HepG2 (cell line): ENCODE data around the gene TNS4. TPM values are rescaled to one million over a fixed set of nuclear protein-coding genes. Genes with fewer than 3 reads are reported as not detected.

ENCODE experiments used
- BCL3 ChIP-seq: sonication (generic); formaldehyde crosslinking; IDR thresholded peaks from 2 replicates; pipeline ENCODE4 v1.5.1; 2020; ENCODE audit warnings: mild to moderate bottlenecking, missing genetic modification reagents, moderate library complexity
- DDIT3 ChIP-seq: sonication (generic); formaldehyde crosslinking; IDR thresholded peaks from 2 replicates; pipeline ENCODE4 v1.4.0; 2020; ENCODE audit warnings: mild to moderate bottlenecking, missing genetic modification reagents
- DZIP1 ChIP-seq: sonication (generic); formaldehyde crosslinking; IDR thresholded peaks from 2 replicates; pipeline ENCODE4 v1.5.0; 2020; ENCODE audit warnings: mild to moderate bottlenecking, missing genetic modification reagents
- GPN1 ChIP-seq: sonication (generic); formaldehyde crosslinking; IDR thresholded peaks from 2 replicates; pipeline ENCODE4 v1.5.1; 2020; ENCODE audit warnings: missing genetic modification reagents, borderline replicate concordance
- HINFP ChIP-seq: sonication (generic); formaldehyde crosslinking; IDR thresholded peaks from 2 replicates; pipeline ENCODE4 v1.4.0; 2020; ENCODE audit warnings: low read depth, mild to moderate bottlenecking, missing genetic modification reagents
- HOXD1 ChIP-seq: sonication (generic); formaldehyde crosslinking; IDR thresholded peaks from 2 replicates; pipeline ENCODE4 v1.5.0; 2020; ENCODE audit warnings: missing genetic modification reagents
- KDM1A ChIP-seq: IDR thresholded peaks from 2 replicates; pipeline ENCODE4 v1.6.1; 2016; ENCODE audit warnings: missing compliant biosample characterization
- MAX ChIP-seq: IDR thresholded peaks from 2 replicates; pipeline ENCODE4 v1.6.1; 2012; ENCODE audit warnings: inconsistent platforms
- MBD4 ChIP-seq: IDR thresholded peaks from 2 replicates; pipeline ENCODE4 v1.6.1; 2012; ENCODE audit warnings: low read length, inconsistent platforms, borderline replicate concordance
- MTA3 ChIP-seq: sonication (generic); formaldehyde crosslinking; IDR thresholded peaks from 2 replicates; pipeline ENCODE4 v1.4.0; 2020; ENCODE audit warnings: missing genetic modification reagents
- NR0B2 ChIP-seq: sonication (generic); formaldehyde crosslinking; IDR thresholded peaks from 2 replicates; pipeline ENCODE4 v1.4.0; 2020; ENCODE audit warnings: mild to moderate bottlenecking, missing genetic modification reagents
- SIN3A ChIP-seq: IDR thresholded peaks from 2 replicates; pipeline ENCODE4 v1.6.1; 2011; ENCODE audit warnings: low read depth, mild to moderate bottlenecking, control low read depth, low read length, borderline replicate concordance
- SOX6 ChIP-seq, 2 experiments: fragments of 450-650 bp in 1 of 2; sonication (generic) in 1 of 2; formaldehyde crosslinking in 1 of 2; IDR thresholded peaks; 2 replicates each; pipeline versions ENCODE4 v1.4.0 to v1.6.1; 2017 to 2020; ENCODE audit warnings: antibody characterized with exemption in 1 of 2, mild to moderate bottlenecking in 1 of 2, missing genetic modification reagents in 1 of 2
- SSRP1 ChIP-seq: IDR thresholded peaks from 2 replicates; pipeline ENCODE4 v1.6.1; 2016; ENCODE audit warnings: control low read depth
- YY1 ChIP-seq: IDR thresholded peaks from 2 replicates; pipeline ENCODE4 v1.6.1; 2011; ENCODE audit warnings: low read length, low read depth, moderate library complexity, mild to moderate bottlenecking; ENCODE audit not compliant: insufficient read depth, insufficient replicate concordance
- ZFP41 ChIP-seq: sonication (generic); formaldehyde crosslinking; IDR thresholded peaks from 2 replicates; pipeline ENCODE4 v1.4.0; 2020; ENCODE audit warnings: mild to moderate bottlenecking, missing genetic modification reagents, borderline replicate concordance
- ZMAT3 ChIP-seq: sonication (generic); formaldehyde crosslinking; conservative IDR thresholded peaks from 2 replicates; pipeline ENCODE4 v1.7.0; 2021; ENCODE audit warnings: missing genetic modification reagents
- ZNF558 ChIP-seq: sonication (generic); formaldehyde crosslinking; IDR thresholded peaks from 2 replicates; pipeline ENCODE4 v1.9.0; 2022; ENCODE audit warnings: mild to moderate bottlenecking, missing genetic modification reagents, borderline replicate concordance
- ZNF619 ChIP-seq: sonication (generic); formaldehyde crosslinking; IDR thresholded peaks from 2 replicates; pipeline ENCODE4 v1.4.0; 2020; ENCODE audit warnings: mild to moderate bottlenecking, missing genetic modification reagents
- ZNF747 ChIP-seq: sonication (generic); formaldehyde crosslinking; IDR thresholded peaks from 2 replicates; pipeline ENCODE4 v1.8.1; 2023; ENCODE audit warnings: missing genetic modification reagents, mild to moderate bottlenecking, borderline replicate concordance
- ZNF781 ChIP-seq: sonication (generic); formaldehyde crosslinking; IDR thresholded peaks from 2 replicates; pipeline ENCODE4 v1.5.1; 2020; ENCODE audit warnings: borderline replicate concordance, mild to moderate bottlenecking, missing genetic modification reagents; ENCODE audit errors: not compliant biosample characterization
- ZNF878 ChIP-seq: sonication (generic); formaldehyde crosslinking; IDR thresholded peaks from 2 replicates; pipeline ENCODE4 v1.8.1; 2023; ENCODE audit warnings: mild to moderate bottlenecking, missing genetic modification reagents, moderate library complexity
- polyA plus RNA-seq, 8 experiments: library from polyadenylated mRNA; depleted of rRNA in 3 of 8; stranded (reverse) in 7 of 8; unstranded in 1 of 8; fragments of >200 nt; fragmentation: Illumina TruSeq in 4 of 8; extraction: Trizol in 4 of 8; gene quantifications; 2 replicates each; pipeline versions ENCODE4 v1.2.1 to v1.2.3, GENCODE V29; 2011 to 2016; ENCODE audit warnings: low read depth in 4 of 8, missing spikeins in 1 of 8, mixed read lengths in 1 of 8; ENCODE audit not compliant: insufficient read depth in 1 of 8
- total RNA-seq, 5 experiments: library from RNA; depleted of rRNA; stranded (reverse); fragments of >200 nt; fragmentation: Illumina TruSeq; extraction: Trizol; gene quantifications; 2 replicates each; pipeline ENCODE4 v1.2.3, GENCODE V29; 2016; ENCODE audit warnings: low read depth in 1 of 5

TNS4 gene
- total and polyA plus RNA-seq, 2 of the 13 experiments (the other 11 are each of a cell fraction or from before 2014, with no cell fraction given), result 0.58 to 2.1 TPM

GRCh38 chr17:40443988-40444899 is 57.2 kb downstream of the TNS4 start (continued):
- 0 out of 2 replicates have a peak, but pooled peaks have one; percentile 9 for TF ChIP-seq DZIP1
- TF ChIP-seq ZMAT3, result no peak
- TF ChIP-seq ZNF878, result no peak
- TF ChIP-seq KDM1A (CRISPR knock-in tag), result no peak
- no peak for TF ChIP-seq MBD4
- TF ChIP-seq NR0B2 (CRISPR knock-in tag), result no peak
- no peak for TF ChIP-seq ZNF619 (CRISPR knock-in tag)
- no peak for TF ChIP-seq SOX6 (IDR thresholded peaks at IDR 0.05)
- 0 out of 2 replicates have a peak, but pooled peaks have one; percentile 20 for TF ChIP-seq SOX6 (CRISPR knock-in tag; IDR thresholded peaks at IDR 0.05)
- no peak for TF ChIP-seq HOXD1 (CRISPR knock-in tag)
- 0 out of 2 replicates have a peak, but pooled peaks have one; percentile 2 for TF ChIP-seq SIN3A
- no peak for TF ChIP-seq MAX
- TF ChIP-seq ZNF558 (CRISPR knock-in tag), result 0 out of 2 replicates have a peak, but pooled peaks have one; percentile 14
- TF ChIP-seq DDIT3 (CRISPR knock-in tag), result no peak
- no peak for TF ChIP-seq YY1
- peak; percentile 39; the same call in 1 of the 2 replicates for TF ChIP-seq ZNF747 (CRISPR knock-in tag)
- no peak for TF ChIP-seq GPN1 (CRISPR knock-in tag)
- TF ChIP-seq HINFP (CRISPR knock-in tag), result no peak
- TF ChIP-seq MTA3, result no peak
- no peak for TF ChIP-seq ZFP41 (CRISPR knock-in tag)
- TF ChIP-seq ZNF781, result peak; percentile 58
- no peak for TF ChIP-seq BCL3 (CRISPR knock-in tag)
- 0 out of 2 replicates have a peak, but pooled peaks have one; percentile 49 for TF ChIP-seq SSRP1 (CRISPR knock-in tag)
